ENCODE data around the gene CDC14B. TPM values are rescaled to one million over a fixed set of nuclear protein-coding genes. Genes with fewer than 3 reads are reported as not detected.
"Not testable (repeated sequence)": the region's sequence is repeated elsewhere in the genome, so short reads cannot be mapped to it uniquely, and the experiment has no call there.

The CDC14B gene
- total RNA-seq, 2 experiments from 2014 or later: 0.62 to 0.83 TPM

GRCh38 chr9:96603305-96604003 is 16.2 kb downstream of the CDC14B start:
- Mint-ChIP-seq H3K36me3 (ENCODE audit: low read depth) (no peaks in the 10 kb centered on the region), H3K27ac (no peak overlapping the region), H3K4me3 (no peak overlapping the region), H3K9me3 (no peaks in the 10 kb centered on the region), H3K4me1 (no peaks in the 10 kb centered on the region), H3K27me3 (peaks cover 5% of the 10 kb centered on the region)
- POLR2A ChIA-PET: no interaction called here
- no peak for DNase-seq
- CTCF ChIA-PET: no interaction called here

- ChIA-PET CTCF (no interaction called here), POLR2A (no interaction called here)
- DNase-seq: no peak
- Mint-ChIP-seq H3K27me3 (peaks cover 2% of the 10 kb centered on the region), H3K4me3 (no peak overlapping the region), H3K36me3 (ENCODE audit: low read depth) (no peaks in the 10 kb centered on the region), H3K4me1 (no peaks in the 10 kb centered on the region), H3K9me3 (no peaks in the 10 kb centered on the region), H3K27ac (no peak overlapping the region)
Measured at GRCh38 chr9:96599298-96599697, 20.3 kb downstream of the CDC14B start.

- CTCF ChIA-PET: no interaction called here
- H3K9me3 Mint-ChIP-seq: no peaks in the 10 kb centered on the region
- POLR2A ChIA-PET: no interaction called here
Measured at GRCh38 chr9:96596601-96597111, 23.0 kb downstream of the CDC14B start.

GRCh38 chr9:96587338-96588315 is 32.0 kb downstream of the CDC14B start:
- CTCF ChIA-PET: interaction anchor here (0.6 kb wide), 1 partner anchor 148 kb away, joined by 4 read pairs; no protein-coding TSS in a partner anchor
- Mint-ChIP-seq H3K36me3 (ENCODE audit: low read depth) (no peaks in the 10 kb centered on the region), H3K9me3 (no peaks in the 10 kb centered on the region), H3K27me3 (peaks cover 4% of the 10 kb centered on the region), H3K27ac (no peak overlapping the region), H3K4me3 (no peak overlapping the region), H3K4me1 (peaks cover 2% of the 10 kb centered on the region)
- DNase-seq: no peak
- POLR2A ChIA-PET: no interaction called here

More at GRCh38 chr9:96596601-96597111, 23.0 kb downstream of the CDC14B start:
- no peaks in the 10 kb centered on the region for H3K36me3 Mint-ChIP-seq (ENCODE audit: low read depth)
- no peak overlapping the region for H3K27ac Mint-ChIP-seq
- H3K27me3 Mint-ChIP-seq: peaks cover 2% of the 10 kb centered on the region
- no peak for DNase-seq
- H3K4me1 Mint-ChIP-seq: no peaks in the 10 kb centered on the region
- no peak overlapping the region for H3K4me3 Mint-ChIP-seq

- no peak for DNase-seq
- Mint-ChIP-seq H3K36me3 (ENCODE audit: low read depth) (no peaks in the 10 kb centered on the region), H3K27ac (no peak overlapping the region), H3K4me1 (peaks cover 2% of the 10 kb centered on the region), H3K27me3 (peaks cover 4% of the 10 kb centered on the region), H3K4me3 (no peak overlapping the region), H3K9me3 (no peaks in the 10 kb centered on the region)
- POLR2A ChIA-PET: no interaction called here
- CTCF ChIA-PET: no interaction called here
Measured at GRCh38 chr9:96585426-96585825, 34.2 kb downstream of the CDC14B start.

GRCh38 chr9:96582199-96582598 is 37.4 kb downstream of the CDC14B start:
- CTCF ChIA-PET; H3K27ac Mint-ChIP-seq; H3K4me1 Mint-ChIP-seq; H3K9me3 Mint-ChIP-seq; POLR2A ChIA-PET; H3K36me3 Mint-ChIP-seq (ENCODE audit: low read depth); DNase-seq; H3K4me3 Mint-ChIP-seq; H3K27me3 Mint-ChIP-seq: not testable (repeated sequence)

GRCh38 chr9:96581786-96582185 is 37.9 kb downstream of the CDC14B start:
- no peak overlapping the region for H3K4me3 Mint-ChIP-seq
- H3K9me3 Mint-ChIP-seq: no peaks in the 10 kb centered on the region
- ChIA-PET POLR2A (no interaction called here), CTCF (no interaction called here)
- H3K27ac Mint-ChIP-seq: no peak overlapping the region
- no peaks in the 10 kb centered on the region for H3K36me3 Mint-ChIP-seq (ENCODE audit: low read depth)
- H3K4me1 Mint-ChIP-seq: no peaks in the 10 kb centered on the region
- no peak for DNase-seq
- H3K27me3 Mint-ChIP-seq: peaks cover 3% of the 10 kb centered on the region

GRCh38 chr9:96581301-96581700 is 38.3 kb downstream of the CDC14B start:
- Mint-ChIP-seq H3K27ac (no peak overlapping the region), H3K9me3 (no peaks in the 10 kb centered on the region), H3K27me3 (peaks cover 3% of the 10 kb centered on the region), H3K36me3 (ENCODE audit: low read depth) (no peaks in the 10 kb centered on the region), H3K4me1 (no peaks in the 10 kb centered on the region), H3K4me3 (no peak overlapping the region)
- POLR2A ChIA-PET: no interaction called here
- DNase-seq: no peak
- CTCF ChIA-PET: no interaction called here

- Mint-ChIP-seq H3K4me3 (no peak overlapping the region), H3K9me3 (no peaks in the 10 kb centered on the region), H3K4me1 (no peaks in the 10 kb centered on the region), H3K36me3 (ENCODE audit: low read depth) (no peaks in the 10 kb centered on the region), H3K27me3 (peaks cover 14% of the 10 kb centered on the region), H3K27ac (no peak overlapping the region)
- no peak for DNase-seq
- POLR2A ChIA-PET: interaction anchor here (0.7 kb wide), 1 partner anchor 78 kb away, joined by 3 read pairs; no protein-coding TSS in a partner anchor
- CTCF ChIA-PET: interaction anchor here (0.6 kb wide), 1 partner anchor 1105 kb away, joined by 3 read pairs; no protein-coding TSS in a partner anchor
Measured at GRCh38 chr9:96574931-96575351, 44.7 kb downstream of the CDC14B start.

GRCh38 chr9:96574455-96574854 is 45.2 kb downstream of the CDC14B start:
- no peaks in the 10 kb centered on the region for H3K9me3 Mint-ChIP-seq
- H3K27me3 Mint-ChIP-seq: peaks cover 14% of the 10 kb centered on the region
- no peaks in the 10 kb centered on the region for H3K36me3 Mint-ChIP-seq (ENCODE audit: low read depth)
- no peaks in the 10 kb centered on the region for H3K4me1 Mint-ChIP-seq
- DNase-seq: no peak
- H3K27ac Mint-ChIP-seq: no peak overlapping the region
- H3K4me3 Mint-ChIP-seq: no peak overlapping the region
- ChIA-PET POLR2A (no interaction called here), CTCF (interaction anchor here (0.6 kb wide), 1 partner anchor 1105 kb away, joined by 3 read pairs; no protein-coding TSS in a partner anchor)

GRCh38 chr9:96567203-96567700 is 52.4 kb downstream of the CDC14B start:
- CTCF ChIA-PET: interaction anchor here (0.6 to 2.1 kb wide), 3 partner anchors 11 to 125 kb away, joined by 3 to 6 read pairs (median 4); no protein-coding TSS in a partner anchor
- Mint-ChIP-seq H3K36me3 (ENCODE audit: low read depth) (no peaks in the 10 kb centered on the region), H3K4me1 (peaks cover 17% of the 10 kb centered on the region), H3K9me3 (no peaks in the 10 kb centered on the region), H3K27me3 (peaks cover 23% of the 10 kb centered on the region), H3K4me3 (peak overlapping the region; percentile 73), H3K27ac (peak overlapping the region; percentile 68)
- POLR2A ChIA-PET: no interaction called here
- no peak for DNase-seq

- Mint-ChIP-seq H3K4me1 (peaks cover 17% of the 10 kb centered on the region), H3K9me3 (no peaks in the 10 kb centered on the region), H3K27me3 (peaks cover 24% of the 10 kb centered on the region), H3K36me3 (ENCODE audit: low read depth) (no peaks in the 10 kb centered on the region), H3K4me3 (peak overlapping the region; percentile 73), H3K27ac (peak overlapping the region; percentile 68)
- DNase-seq: peak; percentile 78
- POLR2A ChIA-PET: no interaction called here
- CTCF ChIA-PET: interaction anchor here (0.6 to 2.1 kb wide), 6 partner anchors 10 to 552 kb away, joined by 3 to 6 read pairs (median 3); no protein-coding TSS in a partner anchor
Measured at GRCh38 chr9:96566498-96567202, 53.0 kb downstream of the CDC14B start.
